Smooth muscle cell (in vitro differentiated cells): ENCODE measurements around the gene COPZ1. TPM values are rescaled to one million over a fixed set of nuclear protein-coding genes. Genes with fewer than 3 reads are reported as not detected.

Experiments used
- DNase-seq: peaks from one replicate; lab custom pipeline; 2025; ENCODE audit not compliant: unreplicated experiment; lab: John Stamatoyannopoulos, UW
- H2AFZ ChIP-seq: fragments of 200-600 bp; sonication (generic); 2 replicates; pipeline ENCODE4 v1.6.0; 2016; ENCODE audit warnings: antibody characterized with exemption, low read depth, mild to moderate bottlenecking
- H3F3A ChIP-seq: fragments of 200-600 bp; sonication (generic); 2 replicates; pipeline ENCODE4 v1.6.0; 2017; ENCODE audit warnings: antibody characterized with exemption, low read depth
- H3K27ac ChIP-seq: fragments of 200-600 bp; sonication (generic); 2 replicates; pipeline ENCODE4 v1.5.1; 2016; ENCODE audit warnings: low read depth, mild to moderate bottlenecking
- H3K27me3 ChIP-seq: fragments of 200-600 bp; sonication (generic); 2 replicates; pipeline ENCODE4 v1.6.1; 2016; ENCODE audit warnings: low read depth, mild to moderate bottlenecking
- H3K36me3 ChIP-seq: fragments of 200-600 bp; sonication (generic); 2 replicates; pipeline ENCODE4 v1.5.1; 2016; ENCODE audit warnings: low read depth
- H3K4me1 ChIP-seq: fragments of 200-600 bp; sonication (generic); 2 replicates; pipeline ENCODE4 v1.5.1; 2016; ENCODE audit warnings: low read depth
- H3K4me2 ChIP-seq: fragments of 200-600 bp; sonication (generic); 2 replicates; pipeline ENCODE4 v1.6.0; 2016; ENCODE audit warnings: mild to moderate bottlenecking
- H3K4me3 ChIP-seq: fragments of 200-600 bp; sonication (generic); 2 replicates; pipeline ENCODE4 v1.5.1; 2016; ENCODE audit warnings: mild to moderate bottlenecking
- H3K79me2 ChIP-seq: fragments of 200-600 bp; sonication (generic); 2 replicates; pipeline ENCODE4 v1.6.0; 2016; ENCODE audit warnings: low read depth, mild to moderate bottlenecking
- H3K9ac ChIP-seq: fragments of 200-600 bp; sonication (generic); 2 replicates; pipeline ENCODE4 v1.6.0; 2016; ENCODE audit warnings: low read depth
- H3K9me3 ChIP-seq: fragments of 200-600 bp; sonication (generic); replicated peaks from 2 replicates; pipeline ENCODE4 v1.5.1; 2016; ENCODE audit warnings: low read depth
- H4K20me1 ChIP-seq: fragments of 200-600 bp; sonication (generic); 2 replicates; pipeline ENCODE4 v1.6.0; 2016; ENCODE audit warnings: low read depth
- CTCF ChIP-seq: fragments of 200-600 bp; sonication (generic); IDR thresholded peaks from 2 replicates; pipeline ENCODE4 v1.5.1; 2017; ENCODE audit warnings: borderline replicate concordance, mild to moderate bottlenecking, antibody characterized with exemption; ENCODE audit not compliant: insufficient read depth, poor library complexity, severe bottlenecking
- WGBS: methylation state at CpG from one replicate; pipeline ENCODE4 v1.1.7; 2016; ENCODE audit warnings: low lambda C conversion rate; 5-methylcytosine and 5-hydroxymethylcytosine counted together
- polyA plus RNA-seq: library from polyadenylated mRNA; unstranded; fragments of >200 nt; fragmentation: Nextera tagmentation; extraction: Ambion mirVana; gene quantifications from 2 replicates; pipeline ENCODE4 v1.2.1, GENCODE V29; 2016
- total RNA-seq: library from RNA; depleted of rRNA; stranded (reverse); fragments of >200 nt; gene quantifications from 2 replicates; pipeline ENCODE4 v1.2.3, GENCODE V29; 2014

COPZ1 gene
- total and polyA plus RNA-seq, 2 experiments from 2014 or later: 147 to 214 TPM

- no peak overlapping the region for H3K4me3 ChIP-seq
- no peak overlapping the region for H2AFZ ChIP-seq
- no peak for TF ChIP-seq CTCF
- H3K9me3 ChIP-seq: no peaks in the 10 kb centered on the region
- WGBS: 71% methylated on average over 9 of the region's 9 CpGs
- peaks cover 14% of the 10 kb centered on the region for H3F3A ChIP-seq
- H3K27me3 ChIP-seq: no peaks in the 10 kb centered on the region
- peaks cover 30% of the 10 kb centered on the region for H3K79me2 ChIP-seq
- no peak overlapping the region for H3K9ac ChIP-seq
- DNase-seq: no peak
- H3K36me3 ChIP-seq: peaks cover 12% of the 10 kb centered on the region
- H3K4me1 ChIP-seq: peaks cover 46% of the 10 kb centered on the region
- H3K4me2 ChIP-seq: no peak overlapping the region
- peaks cover 78% of the 10 kb centered on the region for H4K20me1 ChIP-seq
- no peak overlapping the region for H3K27ac ChIP-seq
Measured at GRCh38 chr12:54341378-54342300, 16.7 kb downstream of the COPZ1 start.

GRCh38 chr12:54349036-54349435 is 24.1 kb downstream of the COPZ1 start:
- Histone ChIP-seq H3K79me2 (no peaks in the 10 kb centered on the region), H3K4me1 (peaks cover 55% of the 10 kb centered on the region), H2AFZ (no peak overlapping the region), H3K27ac (no peak overlapping the region), H3K9me3 (no peaks in the 10 kb centered on the region), H3K27me3 (no peaks in the 10 kb centered on the region), H3K4me3 (no peak overlapping the region), H3K9ac (no peak overlapping the region), H3K4me2 (no peak overlapping the region), H4K20me1 (peaks cover 20% of the 10 kb centered on the region), H3K36me3 (peaks cover 10% of the 10 kb centered on the region), H3F3A (peaks cover 33% of the 10 kb centered on the region)
- DNase-seq: no peak
- WGBS: 89% methylated on average over 4 of the region's 4 CpGs
- no peak for TF ChIP-seq CTCF

- H3K9ac ChIP-seq: no peak overlapping the region
- no peak overlapping the region for H3K4me3 ChIP-seq
- TF ChIP-seq CTCF: no peak
- no peak for DNase-seq
- no peak overlapping the region for H3K27ac ChIP-seq
- peaks cover 33% of the 10 kb centered on the region for H3F3A ChIP-seq
- no peaks in the 10 kb centered on the region for H3K27me3 ChIP-seq
- H3K9me3 ChIP-seq: no peaks in the 10 kb centered on the region
- H3K79me2 ChIP-seq: no peaks in the 10 kb centered on the region
- H4K20me1 ChIP-seq: peaks cover 20% of the 10 kb centered on the region
- no peak overlapping the region for H2AFZ ChIP-seq
- H3K4me1 ChIP-seq: peaks cover 58% of the 10 kb centered on the region
- no peak overlapping the region for H3K4me2 ChIP-seq
- peaks cover 10% of the 10 kb centered on the region for H3K36me3 ChIP-seq
Measured at GRCh38 chr12:54349679-54350078, 24.7 kb downstream of the COPZ1 start.
